ENCODE measurements around the gene FGF18.

The FGF18 gene

DNA sequence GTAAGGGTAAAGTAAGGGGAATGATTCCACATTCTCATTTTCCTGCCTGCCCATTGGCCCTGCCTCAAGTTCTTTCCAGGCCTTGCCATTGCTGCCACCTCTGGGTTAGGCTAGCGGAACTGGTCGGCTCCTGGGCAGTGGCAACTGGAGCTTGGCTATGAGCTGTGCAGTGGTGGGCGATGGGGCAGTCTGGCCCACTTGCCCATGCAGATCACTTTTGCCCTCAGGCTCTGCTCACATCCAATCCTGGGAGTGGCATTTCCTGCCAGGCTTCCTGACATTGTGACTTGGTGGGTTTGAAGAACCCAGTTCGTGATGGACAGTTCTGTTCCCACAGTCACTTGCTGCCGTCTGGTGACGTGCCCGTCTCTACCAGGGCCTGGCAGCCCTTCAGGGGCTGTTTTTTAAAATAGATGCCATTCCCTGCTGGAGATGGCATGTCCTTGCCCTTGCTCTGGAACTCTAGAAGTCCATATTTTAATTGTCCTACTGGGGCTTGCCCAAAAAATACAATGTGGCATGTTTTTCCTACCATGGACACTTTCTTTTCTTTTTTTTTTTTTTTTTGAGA is 86.1 kb downstream of the FGF18 start:
- no peak for DNase-seq

GRCh38 chr5:171506951-171507350 is 87.5 kb downstream of the FGF18 start:
- no peak for DNase-seq
